Esophagus squamous epithelium (tissue), 5 donors: ENCODE measurements around the gene CCDC50. TPM values are rescaled to one million over a fixed set of nuclear protein-coding genes. Genes with fewer than 3 reads are reported as not detected.

Experiments
- DNase-seq: peaks from one replicate; lab custom pipeline; 2025; lab: John Stamatoyannopoulos, UW
- H3K27ac ChIP-seq, 4 donors: fragments of 200-600 bp; sonication (generic); one replicate each; pipeline ENCODE4 v1.5.1; 2016 to 2019; ENCODE audit warnings: mild to moderate bottlenecking in 1 of 4
- H3K27me3 ChIP-seq, 4 donors: fragments of 200-600 bp; sonication (generic); 1 replicate in 3 of 4; 2 replicates in 1 of 4; pipeline versions ENCODE4 v1.5.1 to v1.6.0; 2017 to 2021; ENCODE audit warnings: antibody characterized with exemption in 1 of 4
- H3K36me3 ChIP-seq, 3 donors: fragments of 200-600 bp; sonication (generic); one replicate each; pipeline ENCODE4 v1.5.1; 2016 to 2019
- H3K4me1 ChIP-seq, 3 donors: fragments of 200-600 bp; sonication (generic); one replicate each; pipeline ENCODE4 v1.5.1; 2017 to 2019
- H3K4me3 ChIP-seq, 4 donors: fragments of 200-600 bp; sonication (generic); 1 replicate in 3 of 4; 2 replicates in 1 of 4; pipeline ENCODE4 v1.5.1; 2016 to 2019; ENCODE audit warnings: mild to moderate bottlenecking in 2 of 4, moderate library complexity in 1 of 4
- H3K9me3 ChIP-seq, 3 donors: fragments of 200-600 bp; sonication (generic); one replicate each; pipeline ENCODE4 v1.5.1; 2016 to 2019
- POLR2A ChIP-seq, 4 donors: fragments of 450-650 bp; IDR thresholded peaks; one replicate each; pipeline ENCODE4 v1.6.1; 2017; ENCODE audit warnings: antibody characterized with exemption in 4 of 4, mild to moderate bottlenecking in 4 of 4, moderate library complexity in 3 of 4
- WGBS, 2 donors: methylation state at CpG; one replicate each; pipeline ENCODE4 v1.1.5; 2018; 5-methylcytosine and 5-hydroxymethylcytosine counted together
- intact Hi-C: fragments of 100-400 bp; cut with DNase I; formaldehyde crosslinking; loops from one replicate; pipeline ENCODE4 v1.15.0; 2022
- total RNA-seq, 4 donors: library from RNA; depleted of rRNA; stranded (reverse); fragments of >200 nt; gene quantifications; one replicate each; pipeline ENCODE4 v1.1.0, GENCODE V29; 2016
- TF ChIP-seq, protein P1 (sequence below), 6 experiments: fragments of 450-650 bp in 4 of 6; fragments of 200-600 bp in 2 of 6; sonication (generic) in 2 of 6; IDR thresholded peaks; one replicate each; pipeline ENCODE4 v1.5.1; 2016 to 2019; ENCODE audit warnings: antibody characterized with exemption in 6 of 6, mild to moderate bottlenecking in 4 of 6, moderate library complexity in 4 of 6
- donor health status: DM: yes; HTN: yes; CAD: no.

CCDC50 gene
- total RNA-seq, 4 donors from 2014 or later = 12.7 to 56.6 (median 30.5) TPM

GRCh38 chr3:191329654-191330529 lies 698 bp downstream of the CCDC50 start, which contains the start of gene UTS2B:
TSS of gene UTS2B (minus strand) at chr3:191330526. CDS start at chr3:191282189, 48,337 bp downstream.
- intact Hi-C loops = no loop called here
- Histone ChIP-seq H3K4me1 (peaks cover 7 to 54% (median 21%) of the 10 kb centered on the region in 3 donors), H3K36me3 (no peaks in the 10 kb centered on the region), H3K27ac (peak within 1 kb of the TSS; percentile 83 to 97 (median 93)), H3K9me3 (no peaks in the 10 kb centered on the region), H3K27me3 (no peaks in the 10 kb centered on the region), H3K4me3 (peak within 1 kb of the TSS; percentile 71 to 98 (median 88))
- TF ChIP-seq POLR2A (IDR thresholded peaks at IDR 0.05) = no peak
- TF ChIP-seq, protein P1, sequence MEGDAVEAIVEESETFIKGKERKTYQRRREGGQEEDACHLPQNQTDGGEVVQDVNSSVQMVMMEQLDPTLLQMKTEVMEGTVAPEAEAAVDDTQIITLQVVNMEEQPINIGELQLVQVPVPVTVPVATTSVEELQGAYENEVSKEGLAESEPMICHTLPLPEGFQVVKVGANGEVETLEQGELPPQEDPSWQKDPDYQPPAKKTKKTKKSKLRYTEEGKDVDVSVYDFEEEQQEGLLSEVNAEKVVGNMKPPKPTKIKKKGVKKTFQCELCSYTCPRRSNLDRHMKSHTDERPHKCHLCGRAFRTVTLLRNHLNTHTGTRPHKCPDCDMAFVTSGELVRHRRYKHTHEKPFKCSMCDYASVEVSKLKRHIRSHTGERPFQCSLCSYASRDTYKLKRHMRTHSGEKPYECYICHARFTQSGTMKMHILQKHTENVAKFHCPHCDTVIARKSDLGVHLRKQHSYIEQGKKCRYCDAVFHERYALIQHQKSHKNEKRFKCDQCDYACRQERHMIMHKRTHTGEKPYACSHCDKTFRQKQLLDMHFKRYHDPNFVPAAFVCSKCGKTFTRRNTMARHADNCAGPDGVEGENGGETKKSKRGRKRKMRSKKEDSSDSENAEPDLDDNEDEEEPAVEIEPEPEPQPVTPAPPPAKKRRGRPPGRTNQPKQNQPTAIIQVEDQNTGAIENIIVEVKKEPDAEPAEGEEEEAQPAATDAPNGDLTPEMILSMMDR (IDR thresholded peaks at IDR 0.05) = no peak
- 4 to 5% methylated on average over 8 to 14 of the region's 37 CpGs for WGBS, 2 donors
- DNase-seq = no peak

DNA sequence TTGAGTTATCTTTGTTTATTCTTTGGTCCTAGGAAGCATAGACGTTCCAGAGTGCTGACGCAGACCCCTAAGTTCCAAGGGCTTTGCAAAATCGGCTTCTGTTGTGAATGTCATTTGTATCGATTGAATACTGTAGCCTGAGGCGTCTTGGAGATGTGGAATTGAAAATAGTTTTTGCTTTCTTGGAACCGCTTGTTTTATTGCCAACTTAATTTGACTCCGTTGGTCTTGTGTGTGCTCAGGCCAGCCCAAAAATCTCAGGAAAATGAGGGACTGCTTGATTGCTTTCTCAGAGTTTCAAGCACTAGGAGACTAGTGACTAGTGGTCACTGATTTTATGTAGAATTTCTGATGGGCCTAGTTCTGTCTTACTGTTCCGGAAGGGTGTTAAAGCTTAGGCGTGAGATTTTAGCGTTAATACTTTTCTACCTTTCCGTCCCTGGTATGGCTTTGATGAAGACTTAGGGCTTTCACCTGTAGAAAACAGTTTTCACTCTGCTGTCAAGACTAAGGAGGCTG lies 1.4 kb downstream of the CCDC50 start:
- no peaks in the 10 kb centered on the region for H3K27me3 ChIP-seq
- 14 to 18% methylated on average over 11 of the region's 11 CpGs for WGBS, 2 donors
- H3K4me1 ChIP-seq = peaks cover 7 to 54% (median 21%) of the 10 kb centered on the region in 3 donors
- TF ChIP-seq, protein P1 (IDR thresholded peaks at IDR 0.05) = no peak
- no peak for TF ChIP-seq POLR2A (IDR thresholded peaks at IDR 0.05)
- H3K4me3 ChIP-seq = peak overlapping the region; percentile 71 to 98 (median 88)
- peak overlapping the region; percentile 83 to 97 (median 93) for H3K27ac ChIP-seq
- intact Hi-C loops = no loop called here
- DNase-seq = no peak
- H3K36me3 ChIP-seq = no peaks in the 10 kb centered on the region
- H3K9me3 ChIP-seq = no peaks in the 10 kb centered on the region

DNA sequence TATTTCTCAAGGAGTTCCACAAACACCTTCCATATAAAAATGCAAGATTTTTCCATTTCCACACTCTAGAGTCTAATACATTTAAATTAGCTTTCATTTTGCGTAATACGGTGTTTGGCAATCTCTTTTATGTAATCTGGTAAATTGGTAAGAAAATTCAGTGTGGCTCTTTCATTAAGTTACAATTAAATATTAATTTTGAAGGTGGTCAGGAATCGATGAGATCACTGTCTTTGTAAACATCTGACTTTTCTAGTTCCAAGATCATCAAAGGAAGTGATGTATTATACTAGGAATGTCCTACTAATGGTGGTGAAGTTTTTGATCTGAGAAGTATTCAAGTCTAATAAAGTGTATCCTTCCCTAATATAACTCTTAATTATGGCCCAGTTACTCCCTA lies 2.2 kb downstream of the CCDC50 start:
- 37 to 54% methylated on average over 3 of the region's 3 CpGs for WGBS, 2 donors
- DNase-seq = no peak

DNA sequence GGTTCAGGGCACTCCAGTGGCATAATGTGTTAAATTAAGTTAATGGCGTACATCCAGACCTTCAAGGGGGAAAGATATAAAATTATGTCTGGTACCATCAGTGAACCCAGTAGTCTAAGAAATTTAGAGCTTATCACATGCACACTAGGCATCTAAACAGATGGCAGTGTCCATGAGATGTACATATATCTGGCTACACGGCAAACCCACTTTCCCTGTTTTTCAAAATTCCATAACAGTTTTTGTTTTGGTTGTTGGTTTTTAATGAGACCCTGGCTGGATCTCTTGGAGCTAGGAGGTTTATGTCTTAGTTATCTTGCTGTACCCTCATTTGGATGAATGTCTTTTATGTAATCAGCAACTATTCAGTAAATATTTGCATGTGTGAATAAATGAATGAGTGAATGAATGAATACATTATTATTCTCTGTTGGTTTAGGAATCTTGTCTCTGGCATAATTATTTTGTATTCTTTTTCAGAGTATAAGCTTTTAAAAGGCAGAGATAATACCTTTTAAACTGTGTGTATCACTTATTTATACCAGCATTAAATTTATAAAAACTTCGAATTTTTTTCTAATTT lies 4.2 kb downstream of the CCDC50 start:
- intact Hi-C loops = no loop called here
- DNase-seq = no peak
- TF ChIP-seq POLR2A (IDR thresholded peaks at IDR 0.05) = no peak
- TF ChIP-seq, protein P1 (IDR thresholded peaks at IDR 0.05) = no peak
- Histone ChIP-seq H3K36me3 (no peaks in the 10 kb centered on the region), H3K9me3 (no peaks in the 10 kb centered on the region), H3K4me3 (no peak overlapping the region), H3K27me3 (no peaks in the 10 kb centered on the region), H3K27ac (no peak overlapping the region), H3K4me1 (peaks cover 11 to 70% (median 34%) of the 10 kb centered on the region in 3 donors)
- WGBS, 2 donors = 84 to 86% methylated on average over 3 of the region's 3 CpGs

More for the DNA sequence above, 2.2 kb downstream of the CCDC50 start:
- Histone ChIP-seq H3K4me3 (peak overlapping the region in 3 of 4 donors; percentile 84 to 98 (median 91)), H3K27me3 (no peaks in the 10 kb centered on the region), H3K9me3 (no peaks in the 10 kb centered on the region), H3K27ac (peak overlapping the region in 3 of 4 donors; percentile 91 to 97 (median 95)), H3K36me3 (no peaks in the 10 kb centered on the region), H3K4me1 (peaks cover 7 to 54% (median 21%) of the 10 kb centered on the region in 3 donors)
- TF ChIP-seq POLR2A (IDR thresholded peaks at IDR 0.05) = no peak
- TF ChIP-seq, protein P1 (IDR thresholded peaks at IDR 0.05) = no peak
- intact Hi-C loops = no loop called here
